HFFc6 (cell line): ENCODE data around the gene PACSIN3. TPM values are rescaled to one million over a fixed set of nuclear protein-coding genes. Genes with fewer than 3 reads are reported as not detected.
"Not testable (repeated sequence)": the region's sequence is repeated elsewhere in the genome, so short reads cannot be mapped to it uniquely, and the experiment has no call there.

ENCODE experiments used
- DNase-seq: peaks from one replicate; pipeline ENCODE4 v3.0.0-alpha.2; 2018
- H3K27ac Mint-ChIP-seq: 2 replicates; pipeline ENCODE4 v1.8.0; 2020; ENCODE audit warnings: mild to moderate bottlenecking, mixed read lengths
- H3K27me3 Mint-ChIP-seq: 2 replicates; pipeline ENCODE4 v1.8.0; 2021; ENCODE audit warnings: mild to moderate bottlenecking, moderate library complexity, mixed read lengths; ENCODE audit not compliant: insufficient read depth
- H3K36me3 Mint-ChIP-seq: 2 replicates; pipeline ENCODE4 v1.8.0; 2021; ENCODE audit warnings: low read depth, mixed read lengths
- H3K4me1 Mint-ChIP-seq: 2 replicates; pipeline ENCODE4 v1.8.0; 2020; ENCODE audit warnings: low read depth, mixed read lengths
- H3K4me3 Mint-ChIP-seq: 2 replicates; pipeline ENCODE4 v1.8.0; 2020; ENCODE audit warnings: mild to moderate bottlenecking, moderate library complexity, mixed read lengths
- H3K9me3 Mint-ChIP-seq: 2 replicates; pipeline ENCODE4 v1.8.0; 2020; ENCODE audit warnings: mild to moderate bottlenecking, mixed read lengths
- CTCF ChIP-seq: fragments of 200-600 bp; sonication (generic); IDR thresholded peaks from 2 replicates; pipeline ENCODE4 v1.5.0; 2021; ENCODE audit warnings: antibody characterized with exemption, mild to moderate bottlenecking
- total RNA-seq, 6 experiments: library from RNA; stranded (reverse); fragmentation: NEBNext Ultra II Directional; extraction: Animal tissue kit (Norgen Biotek cat#: 25700); gene quantifications; 2 replicates in 1 of 6; 3 replicates in 5 of 6; pipeline ENCODE4 v1.2.3, GENCODE V29; 2021

The PACSIN3 gene
- total RNA-seq, 6 experiments from 2014 or later = 10.3 to 30.9 (median 22.1) TPM

GRCh38 chr11:47215366-47215910 lies 29.2 kb upstream of the PACSIN3 start:
- Mint-ChIP-seq H3K9me3 (no peaks in the 10 kb centered on the region), H3K36me3 (peaks cover 14% of the 10 kb centered on the region), H3K27ac (peak overlapping the region; percentile 84), H3K27me3 (peaks cover 6% of the 10 kb centered on the region), H3K4me1 (peaks cover 49% of the 10 kb centered on the region), H3K4me3 (peak overlapping the region; percentile 91)
- TF ChIP-seq CTCF = no peak
- no peak for DNase-seq

- TF ChIP-seq CTCF = no peak
- Mint-ChIP-seq H3K9me3 (no peaks in the 10 kb centered on the region), H3K4me1 (peaks cover 37% of the 10 kb centered on the region), H3K27ac (peak overlapping the region; percentile 94), H3K4me3 (peak overlapping the region; percentile 91), H3K36me3 (peaks cover 14% of the 10 kb centered on the region), H3K27me3 (peaks cover 6% of the 10 kb centered on the region)
- peak; percentile 62 for DNase-seq
These were observed 27.8 kb upstream of the PACSIN3 start for GRCh38 chr11:47213950-47214565.

GRCh38 chr11:47212938-47213337 lies 26.7 kb upstream of the PACSIN3 start:
- peaks cover 29% of the 10 kb centered on the region for H3K4me1 Mint-ChIP-seq
- no peak for DNase-seq
- no peak overlapping the region for H3K27ac Mint-ChIP-seq
- H3K4me3 Mint-ChIP-seq = no peak overlapping the region
- peaks cover 7% of the 10 kb centered on the region for H3K36me3 Mint-ChIP-seq
- H3K9me3 Mint-ChIP-seq = no peaks in the 10 kb centered on the region
- H3K27me3 Mint-ChIP-seq = peaks cover 3% of the 10 kb centered on the region
- no peak for TF ChIP-seq CTCF

- no peak overlapping the region for H3K27ac Mint-ChIP-seq
These were observed 22.4 kb upstream of the PACSIN3 start for GRCh38 chr11:47208628-47209027.

GRCh38 chr11:47208008-47208552 lies 21.8 kb upstream of the PACSIN3 start:
- peaks cover 12% of the 10 kb centered on the region for H3K4me1 Mint-ChIP-seq
- not testable (repeated sequence) for H3K27me3 Mint-ChIP-seq, H3K4me3 Mint-ChIP-seq, H3K9me3 Mint-ChIP-seq, H3K27ac Mint-ChIP-seq, H3K36me3 Mint-ChIP-seq, DNase-seq

More at GRCh38 chr11:47208628-47209027, 22.4 kb upstream of the PACSIN3 start:
- no peak overlapping the region for H3K4me3 Mint-ChIP-seq
- H3K9me3 Mint-ChIP-seq = no peaks in the 10 kb centered on the region
- H3K4me1 Mint-ChIP-seq = peaks cover 12% of the 10 kb centered on the region
- H3K36me3 Mint-ChIP-seq = no peaks in the 10 kb centered on the region
- no peak for DNase-seq
- no peak for TF ChIP-seq CTCF
- H3K27me3 Mint-ChIP-seq = peaks cover 4% of the 10 kb centered on the region

- peaks cover 12% of the 10 kb centered on the region for H3K4me1 Mint-ChIP-seq
- no peak overlapping the region for H3K4me3 Mint-ChIP-seq
- H3K27ac Mint-ChIP-seq = no peak overlapping the region
- DNase-seq = no peak
- H3K36me3 Mint-ChIP-seq = no peaks in the 10 kb centered on the region
- H3K9me3 Mint-ChIP-seq = no peaks in the 10 kb centered on the region
- no peak for TF ChIP-seq CTCF
- peaks cover 4% of the 10 kb centered on the region for H3K27me3 Mint-ChIP-seq
These were observed 21.2 kb upstream of the PACSIN3 start for GRCh38 chr11:47207459-47207858.

GRCh38 chr11:47206577-47206976 lies 20.3 kb upstream of the PACSIN3 start:
- H3K36me3 Mint-ChIP-seq, DNase-seq, H3K9me3 Mint-ChIP-seq, H3K4me3 Mint-ChIP-seq, H3K27me3 Mint-ChIP-seq, H3K27ac Mint-ChIP-seq: not testable (repeated sequence)
- H3K4me1 Mint-ChIP-seq = peaks cover 12% of the 10 kb centered on the region
